Panc1 (cell line): Measurements from ENCODE around the gene ZMYM4. TPM values are rescaled to one million over a fixed set of nuclear protein-coding genes. Genes with fewer than 3 reads are reported as not detected.

Source experiments
- ATAC-seq: fragments of 200-7000 bp; cut with Tn5 transposase; 2 replicates; pipeline ENCODE4 v1.9.1; 2020; ENCODE audit warnings: mild to moderate bottlenecking, moderate library complexity
- BruUV-seq: library from RNA; stranded (reverse); fragments of 400-500 nt; replicated peaks from 2 replicates; lab custom pipeline; 2021; lab: Mats Ljungman, UMichigan
- CTCF ChIA-PET: fragments of 300-600 bp; sonication (Branson Sonifier 250); formaldehyde crosslinking; loops from one replicate; lab custom pipeline; 2022; ENCODE audit warnings: antibody characterized with exemption; lab: Charles Lee
- POLR2A ChIA-PET: fragments of 300-600 bp; sonication (Branson Sonifier 250); formaldehyde crosslinking; loops from one replicate; lab custom pipeline; 2022; ENCODE audit warnings: antibody characterized with exemption; lab: Charles Lee
- DNase-seq: peaks from one replicate; pipeline ENCODE4 v3.0.0-alpha.2; 2010; ENCODE audit warnings: low read depth, low spot score
- H3K27ac ChIP-seq: 2 replicates; pipeline ENCODE4 v1.5.1; 2011; ENCODE audit warnings: mild to moderate bottlenecking, low read length, inconsistent platforms
- H3K27me3 ChIP-seq: fragments of 200-500 bp; sonication (Bioruptor generic); 2 replicates; pipeline ENCODE4 v1.6.0; 2014; ENCODE audit warnings: low read length, inconsistent platforms; ENCODE audit not compliant: control insufficient read depth, insufficient read depth
- H3K36me3 ChIP-seq: fragments of 200-500 bp; sonication (Bioruptor generic); 2 replicates; pipeline ENCODE4 v1.5.1; 2014; ENCODE audit warnings: inconsistent platforms, mild to moderate bottlenecking, low read length, moderate library complexity; ENCODE audit not compliant: control insufficient read depth, insufficient read depth
- H3K4me1 ChIP-seq: 2 replicates; pipeline ENCODE4 v1.5.1; 2011; ENCODE audit warnings: inconsistent platforms, mild to moderate bottlenecking, low read length, moderate library complexity; ENCODE audit not compliant: control insufficient read depth, insufficient read depth
- H3K4me3 ChIP-seq, 2 experiments: 2 replicates each; pipeline ENCODE4 v1.5.1; 2011 to 2012; ENCODE audit warnings: low read depth in 2 of 2, low read length in 2 of 2, mild to moderate bottlenecking in 2 of 2, inconsistent platforms in 1 of 2, moderate library complexity in 1 of 2
- H3K9me3 ChIP-seq: fragments of 200-500 bp; sonication (Bioruptor generic); 2 replicates; pipeline ENCODE4 v1.5.1; 2014; ENCODE audit warnings: low read depth, mild to moderate bottlenecking, inconsistent platforms, low read length, moderate library complexity; ENCODE audit not compliant: control insufficient read depth, insufficient read depth
- CTCF ChIP-seq: fragments of 450-650 bp; IDR thresholded peaks from 2 replicates; pipeline ENCODE4 v1.5.1; 2017; ENCODE audit warnings: mild to moderate bottlenecking
- POLR2AphosphoS5 ChIP-seq: IDR thresholded peaks from 2 replicates; pipeline ENCODE4 v1.6.1; 2012; ENCODE audit warnings: mild to moderate bottlenecking, low read depth, low read length, moderate library complexity
- REST ChIP-seq, 2 experiments: IDR thresholded peaks; 2 replicates each; pipeline ENCODE4 v1.6.1; 2011 to 2012; ENCODE audit warnings: low read depth in 2 of 2, control low read depth in 1 of 2, low read length in 1 of 2, mild to moderate bottlenecking in 1 of 2, moderate library complexity in 1 of 2; ENCODE audit not compliant: insufficient read depth in 1 of 2
- SIN3A ChIP-seq: IDR thresholded peaks from 2 replicates; pipeline ENCODE4 v1.6.1; 2012; ENCODE audit warnings: low read depth, mild to moderate bottlenecking, low read length, moderate library complexity, borderline replicate concordance; ENCODE audit not compliant: insufficient read depth
- TCF7L2 ChIP-seq: IDR thresholded peaks from 2 replicates; pipeline ENCODE4 v1.6.1; 2011; ENCODE audit warnings: mild to moderate bottlenecking, low read depth, low read length, inconsistent platforms
- in situ Hi-C: cut with HindIII; loops from 2 replicates; pipeline ENCODE4 v1.10.0; 2016; ENCODE audit warnings: low sequenced_read_pairs, low pct_unique_long_range_greater_than_20kb
- intact Hi-C: fragments of 100-400 bp; cut with micrococcal nuclease; formaldehyde crosslinking; loops from one replicate; pipeline ENCODE4 v1.10.0; 2022; ENCODE audit not compliant: unreplicated experiment
- total RNA-seq: library from RNA; stranded (reverse); gene quantifications from one replicate; pipeline ENCODE4 v1.2.1, GENCODE V29; 2021; ENCODE audit not compliant: unreplicated experiment

Gene ZMYM4
- total RNA-seq, 1 experiment from 2014 or later: 82.2 TPM

- intact Hi-C loops: loop anchor here (5.0 kb wide), 1 partner anchor 93 kb away; no protein-coding TSS in a partner anchor
- in situ Hi-C loops: no loop called here
- Histone ChIP-seq H3K9me3 (no peaks in the 10 kb centered on the region), H3K27ac (no peak overlapping the region), H3K4me3 (no peak overlapping the region), H3K4me1 (no peaks in the 10 kb centered on the region), H3K27me3 (no peaks in the 10 kb centered on the region), H3K36me3 (no peaks in the 10 kb centered on the region)
- TF ChIP-seq TCF7L2 (no peak), REST (IDR thresholded peaks at IDR 0.05; ENCODE audit: insufficient read depth in 1 of 2, low read depth in 2 of 2, low read length in 1 of 2) (no peak), SIN3A (no peak), CTCF (no peak), POLR2AphosphoS5 (no peak)
- no TSS peak for BruUV-seq
- DNase-seq: no peak
- ChIA-PET POLR2A (no interaction called here), CTCF (no interaction called here)
- no peak for ATAC-seq
Measured at GRCh38 chr1:35294809-35295208, 26.3 kb downstream of the ZMYM4 start.

- Histone ChIP-seq H3K27me3 (no peaks in the 10 kb centered on the region), H3K36me3 (no peaks in the 10 kb centered on the region), H3K4me1 (no peaks in the 10 kb centered on the region), H3K27ac (no peak overlapping the region), H3K4me3 (no peak overlapping the region), H3K9me3 (no peaks in the 10 kb centered on the region)
- BruUV-seq: no TSS peak
- intact Hi-C loops (loop anchor here (5.0 kb wide), 1 partner anchor 96 kb away; no protein-coding TSS in a partner anchor), in situ Hi-C loops (no loop called here)
- POLR2A ChIA-PET: no interaction called here
- TF ChIP-seq POLR2AphosphoS5 (no peak), TCF7L2 (no peak), REST (IDR thresholded peaks at IDR 0.05; ENCODE audit: insufficient read depth in 1 of 2, low read depth in 2 of 2, low read length in 1 of 2) (no peak), SIN3A (no peak), CTCF (no peak)
- CTCF ChIA-PET: no interaction called here
- DNase-seq: no peak
- ATAC-seq: no peak
Measured at GRCh38 chr1:35297886-35298285, 29.4 kb downstream of the ZMYM4 start.
